ENCODE data around the gene FUCA1. TPM values are rescaled to one million over a fixed set of nuclear protein-coding genes. Genes with fewer than 3 reads are reported as not detected.

FUCA1 gene
- total and polyA plus RNA-seq, 10 of the 15 experiments (the other 5 are each of a cell fraction or from before 2014, with no cell fraction given), result 33.3 to 117 (median 52.6) TPM

- TF ChIP-seq, protein P1, sequence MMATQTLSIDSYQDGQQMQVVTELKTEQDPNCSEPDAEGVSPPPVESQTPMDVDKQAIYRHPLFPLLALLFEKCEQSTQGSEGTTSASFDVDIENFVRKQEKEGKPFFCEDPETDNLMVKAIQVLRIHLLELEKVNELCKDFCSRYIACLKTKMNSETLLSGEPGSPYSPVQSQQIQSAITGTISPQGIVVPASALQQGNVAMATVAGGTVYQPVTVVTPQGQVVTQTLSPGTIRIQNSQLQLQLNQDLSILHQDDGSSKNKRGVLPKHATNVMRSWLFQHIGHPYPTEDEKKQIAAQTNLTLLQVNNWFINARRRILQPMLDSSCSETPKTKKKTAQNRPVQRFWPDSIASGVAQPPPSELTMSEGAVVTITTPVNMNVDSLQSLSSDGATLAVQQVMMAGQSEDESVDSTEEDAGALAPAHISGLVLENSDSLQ (IDR thresholded peaks at IDR 0.05), result peak; percentile 78
- TF ChIP-seq BHLHE40 (IDR thresholded peaks at IDR 0.05; ENCODE audit: borderline replicate concordance in 1 of 2, low read depth in 2 of 2, low read length in 1 of 2) (peak; percentile 75 to 88; a peak in 3 of 4 replicates), MXI1 (IDR thresholded peaks at IDR 0.05; ENCODE audit: low read depth, low read length) (no peak), ETV6 (conservative IDR thresholded peaks at IDR 0.05 in 1 of 2, IDR thresholded peaks at IDR 0.05 in 1 of 2; ENCODE audit: borderline replicate concordance in 1 of 2, low read depth in 1 of 2) (peak in 1 of 2 experiments; percentile 59; a peak in 1 of 4 replicates)
- TF ChIP-seq, protein P2, sequence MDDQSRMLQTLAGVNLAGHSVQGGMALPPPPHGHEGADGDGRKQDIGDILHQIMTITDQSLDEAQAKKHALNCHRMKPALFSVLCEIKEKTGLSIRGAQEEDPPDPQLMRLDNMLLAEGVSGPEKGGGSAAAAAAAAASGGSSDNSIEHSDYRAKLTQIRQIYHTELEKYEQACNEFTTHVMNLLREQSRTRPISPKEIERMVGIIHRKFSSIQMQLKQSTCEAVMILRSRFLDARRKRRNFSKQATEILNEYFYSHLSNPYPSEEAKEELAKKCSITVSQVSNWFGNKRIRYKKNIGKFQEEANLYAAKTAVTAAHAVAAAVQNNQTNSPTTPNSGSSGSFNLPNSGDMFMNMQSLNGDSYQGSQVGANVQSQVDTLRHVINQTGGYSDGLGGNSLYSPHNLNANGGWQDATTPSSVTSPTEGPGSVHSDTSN (IDR thresholded peaks at IDR 0.05; ENCODE audit: insufficient replicate concordance, low read depth, low read length), result peak; percentile 27
These were observed 42.6 kb upstream of the FUCA1 start (continued) for GRCh38 chr1:23910553-23911246.

GRCh38 chr1:23910144-23910543 lies 42.1 kb upstream of the FUCA1 start:
- SMC1A ChIA-PET (ENCODE audit: uncharacterized antibody, unreplicated experiment), result interaction anchor here (0.9 to 7.7 kb wide), 17 partner anchors 14 to 138 kb away, joined by 3 to 66 read pairs (median 5); partner anchors contain the start of genes HMGCL, PNRC2 and SRSF10
- ATAC-seq (peak; percentile 43), DNase-seq (ENCODE audit: low read depth, low spot score) (no peak)
- TF ChIP-seq BHLHE40 (IDR thresholded peaks at IDR 0.05; ENCODE audit: borderline replicate concordance in 1 of 2, low read depth in 2 of 2, low read length in 1 of 2) (peak; percentile 27 to 60; a peak in 2 of 4 replicates), CHD4 (IDR thresholded peaks at IDR 0.05) (no peak), BACH1 (IDR thresholded peaks at IDR 0.05; ENCODE audit: borderline replicate concordance) (peak; percentile 24; the same call in 1 of the 2 replicates), POU2F2 (IDR thresholded peaks at IDR 0.05; ENCODE audit: borderline replicate concordance, low read depth, low read length) (peak; percentile 36; the same call in 1 of the 3 replicates), CHD2 (IDR thresholded peaks at IDR 0.05; ENCODE audit: borderline replicate concordance, low read depth, low read length) (peak; percentile 38; the same call in 1 of the 2 replicates), CBX3 (IDR thresholded peaks at IDR 0.05; ENCODE audit: borderline replicate concordance, low read depth) (no peak), NFIC (IDR thresholded peaks at IDR 0.05; ENCODE audit: low read depth, low read length) (no peak), POLR2AphosphoS5 (IDR thresholded peaks at IDR 0.05; ENCODE audit: low read length) (no peak), MYB (IDR thresholded peaks at IDR 0.05; ENCODE audit: borderline replicate concordance, low read depth, low read length) (peak; percentile 85; the same call in 1 of the 2 replicates), ZNF24 (IDR thresholded peaks at IDR 0.05) (peak; percentile 29; the same call in 1 of the 2 replicates), RAD21 (IDR thresholded peaks at IDR 0.05; ENCODE audit: insufficient read depth, low read depth, low read length) (no peak), EP300 (IDR thresholded peaks at IDR 0.05; ENCODE audit: borderline replicate concordance in 1 of 2, control insufficient read depth in 1 of 2, low read depth in 2 of 2, low read length in 2 of 2) (peak; percentile 47 to 63; a peak in 2 of 4 replicates), CBFB (IDR thresholded peaks at IDR 0.05; ENCODE audit: low read depth) (0 out of 2 replicates have a peak, but pooled peaks have one; percentile 22)

More at GRCh38 chr1:23910144-23910543, 42.1 kb upstream of the FUCA1 start:
- H3K4me3 ChIP-seq, result peak overlapping the region; percentile 66
- H3K9ac ChIP-seq (ENCODE audit: control insufficient read depth, insufficient read depth, low read length), result peak overlapping the region; percentile 88
- RAD21 ChIA-PET (ENCODE audit: unreplicated experiment), result interaction anchor here (0.8 to 5.9 kb wide), 20 partner anchors 11 to 333 kb away, joined by 3 to 54 read pairs (median 5); partner anchors contain the start of genes GALE, HMGCL, PITHD1 and PNRC2
- H3K27ac ChIP-seq (ENCODE audit: control insufficient read depth, insufficient read depth), result peak overlapping the region; percentile 98
- in situ Hi-C loops (cut with MboI), result no loop called here
- POLR2A ChIA-PET, result interaction anchor here (0.6 to 4.3 kb wide), 23 partner anchors 21 to 859 kb away, joined by 3 to 26 read pairs (median 5); partner anchors contain the start of genes ELOA, HMGCL, PNRC2 and SRSF10
- H3K4me1 ChIP-seq (ENCODE audit: control insufficient read depth, insufficient read depth, low read length), result peaks cover 56% of the 10 kb centered on the region
- peak overlapping the region; percentile 82 for H3K4me2 ChIP-seq (ENCODE audit: control insufficient read depth, insufficient read depth)
- BruUV-seq (replicated peaks), result no TSS peak
- peaks cover 68% of the 10 kb centered on the region for H3K79me2 ChIP-seq (ENCODE audit: control insufficient read depth, insufficient read depth, low read length)
- WGBS (ENCODE audit: insufficient coverage, insufficient replicate concordance, low lambda C conversion rate, missing lambda C conversion rate), result 4% methylated on average over 8 of the region's 8 CpGs
- no peaks in the 10 kb centered on the region for H3K9me3 ChIP-seq (replicated peaks; ENCODE audit: control insufficient read depth, insufficient read depth, low read length)
- no peak overlapping the region for H2AFZ ChIP-seq (ENCODE audit: control insufficient read depth, low read depth, low read length)
- intact Hi-C loops (cut with micrococcal nuclease; ENCODE audit: unreplicated experiment), result no loop called here
- no peaks in the 10 kb centered on the region for H4K20me1 ChIP-seq (ENCODE audit: control insufficient read depth, insufficient read depth)
- no peaks in the 10 kb centered on the region for H3K27me3 ChIP-seq (replicated peaks in 1 of 2; ENCODE audit: control insufficient read depth in 2 of 2, insufficient read depth in 2 of 2, low read length in 1 of 2)
- no peak for FAIRE-seq
- H3K36me3 ChIP-seq (ENCODE audit: control insufficient read depth in 2 of 2, insufficient read depth in 2 of 2, low read length in 1 of 2), result no peaks in the 10 kb centered on the region
- CTCF ChIA-PET, result interaction anchor here (0.7 to 10.5 kb wide), 15 partner anchors 14 to 484 kb away, joined by 3 to 109 read pairs (median 4); no protein-coding TSS in a partner anchor
